HUES48 (cell line): ENCODE measurements around the gene BMP8B.
"Not testable (repeated sequence)": the region's sequence is repeated elsewhere in the genome, so short reads cannot be mapped to it uniquely, and the experiment has no call there.

Experiments
- H3K27ac ChIP-seq: one replicate; pipeline ENCODE4 v1.7.0; 2013; ENCODE audit warnings: low read depth, low read length, inconsistent platforms
- H3K27me3 ChIP-seq: 2 replicates; pipeline ENCODE4 v1.6.1; 2013; ENCODE audit warnings: mild to moderate bottlenecking, low read length; ENCODE audit not compliant: control insufficient read depth, insufficient read depth
- H3K36me3 ChIP-seq: 2 replicates; pipeline ENCODE4 v1.6.1; 2013; ENCODE audit warnings: low read length; ENCODE audit not compliant: control insufficient read depth, insufficient read depth
- H3K4me1 ChIP-seq: 2 replicates; pipeline ENCODE4 v1.6.1; 2013; ENCODE audit warnings: mild to moderate bottlenecking, low read length; ENCODE audit not compliant: control insufficient read depth, insufficient read depth
- H3K4me3 ChIP-seq: 2 replicates; pipeline ENCODE4 v1.5.1; 2013; ENCODE audit warnings: mild to moderate bottlenecking, low read depth, low read length
- H3K9ac ChIP-seq: 2 replicates; pipeline ENCODE4 v1.6.1; 2013; ENCODE audit warnings: mild to moderate bottlenecking, low read depth, low read length, moderate library complexity
- H3K9me3 ChIP-seq: 2 replicates; pipeline ENCODE4 v1.6.1; 2013; ENCODE audit warnings: low read length; ENCODE audit not compliant: control insufficient read depth, insufficient read depth

The BMP8B gene

DNA sequence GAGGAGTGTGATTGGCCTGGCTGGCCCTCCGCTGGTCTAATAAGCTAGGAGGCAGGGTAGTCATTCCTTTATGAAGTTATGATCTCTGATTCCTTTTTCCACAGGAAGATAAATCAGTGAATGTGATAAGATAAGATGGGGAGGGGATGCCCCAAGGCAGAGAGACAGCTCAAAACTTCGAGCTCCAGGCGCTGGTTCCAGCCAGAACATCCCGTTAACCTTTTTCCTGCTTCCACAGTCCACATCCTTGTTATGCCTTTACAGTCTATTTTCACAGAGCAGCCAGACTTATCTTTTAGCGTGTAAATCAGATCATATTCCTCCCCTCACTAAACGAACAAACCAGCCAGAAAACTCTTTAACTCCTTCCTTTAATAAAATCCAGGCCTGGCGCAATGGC, 38.5 kb upstream of the BMP8B start:
- no peaks in the 10 kb centered on the region for H3K36me3 ChIP-seq
- no peaks in the 10 kb centered on the region for H3K27me3 ChIP-seq
- H3K9ac ChIP-seq: no peak overlapping the region
- H3K4me1 ChIP-seq: no peaks in the 10 kb centered on the region
- H3K4me3 ChIP-seq: no peak overlapping the region
- H3K27ac ChIP-seq: no peak overlapping the region
- H3K9me3 ChIP-seq: no peaks in the 10 kb centered on the region

DNA sequence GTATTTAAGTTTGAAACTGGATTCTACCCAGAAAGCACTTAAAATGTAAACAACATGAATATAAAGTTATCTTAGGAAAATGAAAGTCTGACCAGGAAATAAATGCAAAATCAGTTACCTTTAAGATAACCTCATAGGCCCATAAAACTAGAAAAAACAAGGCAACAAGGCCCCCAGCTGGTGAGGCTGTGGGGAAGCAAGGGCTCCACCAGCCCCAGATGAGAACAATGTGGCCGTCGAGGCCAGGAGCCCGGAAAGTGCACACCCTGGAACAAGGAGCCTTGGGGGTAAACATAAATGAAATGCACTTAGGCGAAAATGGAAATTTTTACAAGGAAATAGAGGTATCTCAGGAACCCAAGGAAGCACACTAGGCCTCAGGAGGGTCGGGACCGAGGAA, 37.9 kb upstream of the BMP8B start:
- H3K4me3 ChIP-seq: no peak overlapping the region
- no peaks in the 10 kb centered on the region for H3K27me3 ChIP-seq
- H3K36me3 ChIP-seq: no peaks in the 10 kb centered on the region
- H3K9ac ChIP-seq: no peak overlapping the region
- no peak overlapping the region for H3K27ac ChIP-seq
- H3K4me1 ChIP-seq: no peaks in the 10 kb centered on the region
- no peaks in the 10 kb centered on the region for H3K9me3 ChIP-seq

DNA sequence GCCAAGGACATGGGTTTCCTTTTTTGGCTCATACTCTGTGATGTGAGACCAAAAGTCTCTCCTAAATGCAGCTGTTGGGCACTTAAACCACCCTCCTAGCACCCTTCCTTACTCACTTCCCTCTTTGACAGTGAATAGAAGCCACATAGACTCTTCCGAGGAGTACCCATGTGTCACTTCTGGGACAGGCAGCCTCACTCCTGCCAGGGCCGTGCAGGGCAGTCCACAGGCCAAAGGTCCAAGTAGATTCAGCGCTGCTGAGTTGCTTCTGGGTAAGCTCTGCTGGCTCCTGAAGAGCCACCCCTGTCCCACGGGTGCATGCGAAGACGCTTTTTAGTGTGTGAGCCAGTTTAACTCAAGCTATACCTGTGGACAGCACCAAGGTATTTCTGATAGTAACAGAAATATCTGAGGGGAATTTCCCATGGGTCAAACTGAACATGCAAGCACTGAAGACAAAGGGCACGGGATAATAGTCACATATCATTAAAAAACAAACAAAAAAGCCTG, 36.8 kb upstream of the BMP8B start:
- Histone ChIP-seq H3K36me3 (no peaks in the 10 kb centered on the region), H3K27ac (no peak overlapping the region), H3K27me3 (no peaks in the 10 kb centered on the region), H3K4me3 (no peak overlapping the region), H3K4me1 (no peaks in the 10 kb centered on the region), H3K9me3 (no peaks in the 10 kb centered on the region), H3K9ac (no peak overlapping the region)

DNA sequence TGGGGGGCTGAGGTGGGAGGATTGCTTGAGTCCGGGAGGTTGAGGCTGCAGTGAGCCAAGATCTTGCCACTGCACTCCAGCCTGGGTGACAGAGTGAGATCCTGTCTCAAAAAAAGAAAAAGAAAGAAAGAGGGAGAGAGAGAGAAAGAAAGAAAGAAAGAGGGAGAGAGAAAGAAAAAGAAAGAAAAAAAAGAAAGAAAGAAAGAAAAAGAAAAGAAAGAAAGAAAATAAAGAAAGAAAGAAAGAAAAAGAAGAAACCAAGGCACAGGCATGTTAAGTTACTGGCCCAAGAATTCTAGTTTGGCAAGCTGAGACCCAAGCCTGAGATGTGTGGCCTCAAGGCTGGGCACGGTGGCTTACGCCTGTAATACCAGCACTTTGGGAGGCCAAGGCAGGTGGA, 34.8 kb upstream of the BMP8B start:
- not testable (repeated sequence) for H3K9me3 ChIP-seq, H3K9ac ChIP-seq, H3K27ac ChIP-seq, H3K36me3 ChIP-seq, H3K4me3 ChIP-seq, H3K4me1 ChIP-seq, H3K27me3 ChIP-seq

DNA sequence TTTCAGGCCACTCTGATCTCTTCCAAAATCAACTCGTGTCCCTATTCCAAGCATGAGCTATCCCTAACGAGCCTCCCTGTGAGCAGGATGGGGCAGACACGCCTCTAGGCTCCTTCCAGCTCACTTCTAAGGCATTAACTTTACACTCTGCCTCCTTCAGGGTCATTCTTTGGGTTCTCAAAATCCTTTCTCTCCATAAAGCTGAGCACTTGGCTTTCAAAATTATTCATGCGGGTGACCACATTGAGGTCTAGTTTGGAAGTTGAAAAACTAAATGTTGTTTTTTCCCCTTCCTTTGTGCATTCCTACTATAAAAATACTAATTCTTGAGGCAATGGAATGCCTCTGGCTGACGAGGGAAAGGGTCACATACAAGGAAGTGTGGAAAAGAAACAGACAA, 33.5 kb upstream of the BMP8B start:
- H3K4me3 ChIP-seq: no peak overlapping the region
- H3K27ac ChIP-seq: no peak overlapping the region
- H3K4me1 ChIP-seq: no peaks in the 10 kb centered on the region
- H3K27me3 ChIP-seq: no peaks in the 10 kb centered on the region
- no peaks in the 10 kb centered on the region for H3K36me3 ChIP-seq
- no peak overlapping the region for H3K9ac ChIP-seq
- no peaks in the 10 kb centered on the region for H3K9me3 ChIP-seq

DNA sequence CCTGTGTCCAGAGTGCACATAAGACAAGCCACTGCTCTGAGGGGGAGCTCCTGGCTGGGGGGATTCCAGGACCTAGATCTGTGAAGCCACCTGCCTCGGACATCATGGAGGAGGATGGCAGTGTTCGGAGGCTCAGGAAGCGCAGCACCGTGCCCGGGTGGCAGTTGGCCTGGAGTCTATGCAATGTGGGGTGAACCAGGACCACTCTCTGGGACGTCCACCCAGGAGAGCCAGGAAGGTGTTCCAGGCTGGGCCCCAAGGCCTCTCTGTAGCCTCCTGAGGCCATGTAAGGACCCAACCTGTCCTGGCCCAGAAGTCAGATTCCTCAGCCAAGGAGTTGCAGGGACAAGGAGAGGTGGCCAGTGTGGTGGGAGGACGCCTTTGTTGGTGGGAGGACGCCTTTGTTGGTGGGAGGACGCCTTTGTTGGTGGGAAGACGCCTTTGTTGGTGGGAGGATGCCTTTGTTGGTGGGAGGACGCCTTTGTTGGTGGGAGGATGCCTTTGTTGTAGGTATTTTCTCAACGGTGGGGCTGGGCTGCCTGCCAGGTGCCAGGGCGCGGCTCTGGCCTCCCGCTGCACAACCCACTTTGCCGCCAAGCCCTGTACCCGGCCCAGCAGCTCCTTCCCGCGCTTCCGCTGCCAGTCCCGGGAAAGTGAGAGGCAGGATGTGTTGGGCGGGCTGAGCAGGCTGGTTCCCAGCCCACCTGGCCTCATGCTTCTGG, 30.6 kb upstream of the BMP8B start:
- Histone ChIP-seq H3K27me3 (no peaks in the 10 kb centered on the region), H3K9me3 (no peaks in the 10 kb centered on the region), H3K9ac (no peak overlapping the region), H3K36me3 (no peaks in the 10 kb centered on the region), H3K4me3 (no peak overlapping the region), H3K27ac (no peak overlapping the region), H3K4me1 (no peaks in the 10 kb centered on the region)

DNA sequence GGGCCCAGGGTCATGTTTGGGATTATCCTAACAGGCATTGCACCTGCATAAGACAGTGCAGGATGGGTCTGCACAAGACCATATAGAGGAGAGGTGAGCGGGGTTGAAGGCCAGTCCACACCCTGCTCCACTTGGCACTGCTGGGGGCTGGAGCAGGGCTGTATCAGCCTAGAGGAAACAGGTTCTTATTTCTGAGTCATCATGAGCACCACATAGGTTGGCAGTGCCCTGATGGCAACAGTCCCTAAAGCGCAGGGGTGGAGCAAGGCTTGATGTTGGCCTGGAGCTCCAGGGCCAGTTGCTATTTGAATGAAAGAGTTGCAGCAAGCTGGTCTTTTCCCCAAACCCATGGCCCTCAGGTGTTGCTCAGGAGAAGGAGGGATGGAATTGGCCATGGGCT, 29.8 kb upstream of the BMP8B start:
- no peak overlapping the region for H3K27ac ChIP-seq
- H3K4me1 ChIP-seq: no peaks in the 10 kb centered on the region
- H3K27me3 ChIP-seq: no peaks in the 10 kb centered on the region
- H3K4me3 ChIP-seq: no peak overlapping the region
- H3K9me3 ChIP-seq: no peaks in the 10 kb centered on the region
- no peaks in the 10 kb centered on the region for H3K36me3 ChIP-seq
- H3K9ac ChIP-seq: no peak overlapping the region

- H3K27ac ChIP-seq, H3K27me3 ChIP-seq, H3K36me3 ChIP-seq, H3K4me1 ChIP-seq, H3K4me3 ChIP-seq, H3K9me3 ChIP-seq, H3K9ac ChIP-seq: not testable (repeated sequence)
Measured at GRCh38 chr1:39817091-39817932, 28.6 kb upstream of the BMP8B start.

DNA sequence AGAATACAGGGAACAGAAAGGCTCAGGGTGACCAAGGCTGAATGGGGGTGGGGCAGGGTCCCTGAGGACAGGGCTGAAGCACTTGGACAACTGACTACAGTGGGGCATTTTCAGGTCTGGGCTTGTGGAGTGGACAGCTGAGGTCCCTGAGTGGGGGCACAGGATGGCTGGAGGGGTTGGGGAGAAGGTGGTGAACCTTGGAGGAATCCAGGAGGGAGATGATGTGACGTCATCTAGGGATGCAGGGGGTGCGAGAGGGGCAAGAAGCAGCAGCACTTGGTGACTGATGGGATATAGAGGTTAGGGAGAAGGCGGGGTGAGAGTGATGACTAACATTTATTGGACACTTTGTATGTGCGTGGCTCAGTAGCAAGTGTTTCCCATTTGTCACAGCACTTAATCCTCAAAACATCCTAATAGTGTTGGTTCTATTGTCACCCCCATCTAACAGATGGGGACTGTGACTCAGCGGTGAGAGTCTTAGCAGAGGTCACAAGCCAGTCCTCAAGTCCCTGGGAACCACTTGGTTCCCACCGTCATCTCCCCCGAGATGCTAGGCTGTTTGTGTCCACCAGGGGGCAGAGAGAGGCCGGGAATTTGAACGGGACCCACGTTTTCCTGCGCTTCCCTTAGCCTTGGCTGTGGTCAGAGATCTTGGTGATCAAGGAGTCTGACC, 27.9 kb upstream of the BMP8B start:
- no peak overlapping the region for H3K27ac ChIP-seq
- no peaks in the 10 kb centered on the region for H3K27me3 ChIP-seq
- no peak overlapping the region for H3K4me3 ChIP-seq
- no peaks in the 10 kb centered on the region for H3K9me3 ChIP-seq
- no peaks in the 10 kb centered on the region for H3K36me3 ChIP-seq
- no peaks in the 10 kb centered on the region for H3K4me1 ChIP-seq
- H3K9ac ChIP-seq: no peak overlapping the region

DNA sequence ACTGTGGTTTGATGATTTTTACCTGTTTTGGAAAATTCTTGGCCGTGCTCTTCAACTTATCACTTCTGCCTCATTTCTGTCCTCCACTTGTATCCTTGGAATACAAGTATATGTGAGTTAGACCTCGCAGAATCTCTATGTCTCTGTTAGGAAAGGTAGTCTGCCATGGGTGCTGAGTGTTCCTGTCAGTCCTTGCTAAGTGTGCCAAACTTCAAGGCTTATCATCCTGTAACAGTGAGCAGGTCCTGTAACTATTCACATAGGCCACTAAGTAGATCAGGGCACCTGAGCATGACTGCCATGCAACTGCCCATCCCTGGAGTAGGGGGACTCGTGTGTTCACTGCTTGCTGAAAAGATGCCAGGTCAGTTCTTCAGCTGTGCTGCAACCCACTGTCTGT, 24.2 kb upstream of the BMP8B start:
- no peaks in the 10 kb centered on the region for H3K9me3 ChIP-seq

More for the DNA sequence above, 24.2 kb upstream of the BMP8B start:
- H3K27ac ChIP-seq: no peak overlapping the region
- H3K4me3 ChIP-seq: no peak overlapping the region
- no peaks in the 10 kb centered on the region for H3K4me1 ChIP-seq
- H3K27me3 ChIP-seq: no peaks in the 10 kb centered on the region
- H3K36me3 ChIP-seq: no peaks in the 10 kb centered on the region
- no peak overlapping the region for H3K9ac ChIP-seq
